Measurements from ENCODE around the gene MED13L. TPM values are rescaled to one million over a fixed set of nuclear protein-coding genes. Genes with fewer than 3 reads are reported as not detected.

The MED13L gene
- total RNA-seq, 6 experiments from 2014 or later: 29.0 to 52.0 (median 38.1) TPM

GRCh38 chr12:116264525-116265070 is 12.9 kb downstream of the MED13L start:
- intact Hi-C loops (cut with DNase I): no loop called here
- DNase-seq (no peak), ATAC-seq (no peak)
- Histone ChIP-seq H3K4me1 (peaks cover 0 to 64% (median 11%) of the 10 kb centered on the region in 4 donors), H3K27ac (no peak overlapping the region), H3K27me3 (no peaks in the 10 kb centered on the region), H3K9me3 (no peaks in the 10 kb centered on the region), H3K4me3 (no peak overlapping the region), H3K36me3 (no peaks in the 10 kb centered on the region)
- no peak for TF ChIP-seq CTCF (IDR thresholded peaks at IDR 0.05)
- TF ChIP-seq POLR2A (IDR thresholded peaks at IDR 0.05): no peak
- 70% methylated on average over 2 of the region's 2 CpGs for WGBS (ENCODE audit: insufficient coverage, low coverage, low lambda C conversion rate, missing lambda C conversion rate)

DNA sequence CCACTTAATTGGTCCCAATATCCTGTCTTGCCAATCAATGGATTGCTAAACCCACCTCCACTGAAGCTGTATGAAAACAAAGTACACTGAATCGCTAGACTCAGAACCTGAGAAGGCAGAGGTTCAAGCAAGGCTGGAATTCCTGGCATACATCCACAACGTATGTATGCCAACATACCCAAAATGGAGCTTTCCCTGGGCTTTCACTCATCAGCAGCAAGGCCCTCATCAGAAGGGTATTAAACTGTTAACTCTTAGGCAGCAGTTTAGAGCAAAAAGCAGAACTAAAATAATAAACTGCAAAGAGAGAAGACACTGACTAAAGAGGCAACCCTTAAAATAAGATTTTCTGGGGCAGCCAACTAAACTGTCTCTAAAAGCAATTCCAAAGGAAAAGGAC is 13.6 kb downstream of the MED13L start:
- WGBS (ENCODE audit: insufficient coverage, low coverage, low lambda C conversion rate, missing lambda C conversion rate): 24% methylated on average over 2 of the region's 2 CpGs
- ATAC-seq: peak in 2 of 4 donors; percentile 7 to 13
- Histone ChIP-seq H3K36me3 (no peaks in the 10 kb centered on the region), H3K4me1 (peaks cover 0 to 64% (median 11%) of the 10 kb centered on the region in 4 donors), H3K27ac (no peak overlapping the region), H3K9me3 (no peaks in the 10 kb centered on the region), H3K27me3 (no peaks in the 10 kb centered on the region), H3K4me3 (no peak overlapping the region)
- TF ChIP-seq POLR2A (IDR thresholded peaks at IDR 0.05) (no peak), CTCF (IDR thresholded peaks at IDR 0.05) (no peak)
- DNase-seq: no peak
- intact Hi-C loops (cut with DNase I): no loop called here

GRCh38 chr12:116263431-116263830 is 14.1 kb downstream of the MED13L start:
- DNase-seq: no peak
- no peaks in the 10 kb centered on the region for H3K36me3 ChIP-seq
- intact Hi-C loops (cut with DNase I): no loop called here
- no peak for TF ChIP-seq POLR2A (IDR thresholded peaks at IDR 0.05)
- no peak for TF ChIP-seq CTCF (IDR thresholded peaks at IDR 0.05)
- no peaks in the 10 kb centered on the region for H3K27me3 ChIP-seq
- no peak overlapping the region for H3K27ac ChIP-seq
- H3K4me1 ChIP-seq: peaks cover 0 to 64% (median 11%) of the 10 kb centered on the region in 4 donors
- H3K4me3 ChIP-seq: no peak overlapping the region
- no peaks in the 10 kb centered on the region for H3K9me3 ChIP-seq
- no peak for ATAC-seq
- 31% methylated on average over 1 of the region's 1 CpG for WGBS (ENCODE audit: insufficient coverage, low coverage, low lambda C conversion rate, missing lambda C conversion rate)

GRCh38 chr12:116262741-116263140 is 14.8 kb downstream of the MED13L start:
- WGBS (ENCODE audit: insufficient coverage, low coverage, low lambda C conversion rate, missing lambda C conversion rate): 96% methylated on average over 2 of the region's 2 CpGs
- H3K4me3 ChIP-seq: no peak overlapping the region
- TF ChIP-seq POLR2A (IDR thresholded peaks at IDR 0.05) (no peak), CTCF (IDR thresholded peaks at IDR 0.05) (no peak)

More at GRCh38 chr12:116262741-116263140, 14.8 kb downstream of the MED13L start:
- intact Hi-C loops (cut with DNase I): no loop called here
- no peak for DNase-seq
- Histone ChIP-seq H3K27me3 (no peaks in the 10 kb centered on the region), H3K27ac (no peak overlapping the region), H3K36me3 (no peaks in the 10 kb centered on the region), H3K4me1 (peaks cover 0 to 62% (median 11%) of the 10 kb centered on the region in 4 donors), H3K9me3 (no peaks in the 10 kb centered on the region)
- no peak for ATAC-seq
